K562 (cell line): ENCODE results near the gene MYO1B. TPM values are rescaled to one million over a fixed set of nuclear protein-coding genes. Genes with fewer than 3 reads are reported as not detected.

Experiments
- ATAC-seq: fragments of 200-7000 bp; cut with Tn5 transposase; 3 replicates; pipeline ENCODE4 v1.9.1; 2020; ENCODE audit warnings: moderate library complexity
- BruUV-seq: library from RNA; stranded (reverse); fragments of 400-500 nt; replicated peaks from 2 replicates; lab custom pipeline; 2021; lab: Mats Ljungman, UMichigan
- CTCF ChIA-PET: fragments of 300-600 bp; formaldehyde crosslinking; extraction: SDS; loops from one replicate; lab custom pipeline; 2021; ENCODE audit warnings: low intra/inter-chr PET ratio; lab: Yijun Ruan, JAX
- POLR2A ChIA-PET: fragments of 300-600, 350-650 bp; sonication (Branson Sonifier 250); formaldehyde crosslinking; extraction: SDS; loops from one replicate; lab custom pipeline; 2021; ENCODE audit warnings: antibody characterized with exemption, inconsistent platforms; lab: Yijun Ruan, JAX
- DNase-seq, 4 experiments: peaks; one replicate each; pipeline versions ENCODE4 v3.0.0 to v3.0.0-alpha.2; 2011 to 2018; ENCODE audit warnings: low spot score in 3 of 4, mixed read lengths in 3 of 4; ENCODE audit errors: extremely low read depth in 1 of 4
- FAIRE-seq: peaks from 2 replicates; lab custom pipeline; 2011; peaks lifted over from hg19 to GRCh38; lab: Jason Lieb, UNC
- H2AFZ ChIP-seq: 2 replicates; pipeline ENCODE4 v1.6.0; 2011; ENCODE audit warnings: low read depth, low read length, control low read depth, inconsistent platforms
- H3K27ac ChIP-seq: fragments of 200-600 bp; 3 replicates; pipeline ENCODE4 v1.8.0; 2011; ENCODE audit warnings: low read depth, mild to moderate bottlenecking, control low read depth, inconsistent platforms, low read length, moderate library complexity, mixed read lengths; ENCODE audit errors: extremely low read depth
- H3K27me3 ChIP-seq, 2 experiments: fragments of 300-600 bp in 1 of 2; 2 replicates in 1 of 2; 3 replicates in 1 of 2; pipeline versions ENCODE4 v1.6.0 to v1.8.0; 2011; ENCODE audit warnings: inconsistent platforms in 2 of 2, low read length in 2 of 2, mild to moderate bottlenecking in 1 of 2, mixed read lengths in 1 of 2, moderate library complexity in 1 of 2; ENCODE audit not compliant: control insufficient read depth in 2 of 2, insufficient read depth in 2 of 2
- H3K36me3 ChIP-seq: fragments of 300-600 bp; 3 replicates; pipeline ENCODE4 v1.8.0; 2011; ENCODE audit warnings: mild to moderate bottlenecking, low read length, inconsistent platforms; ENCODE audit not compliant: control insufficient read depth, insufficient read depth
- H3K4me1 ChIP-seq, 2 experiments: fragments of 200-600 bp in 1 of 2; replicated peaks in 1 of 2; 2 replicates in 1 of 2; 3 replicates in 1 of 2; pipeline versions ENCODE4 v1.5.1 to v1.8.0; 2011; ENCODE audit warnings: inconsistent platforms in 2 of 2, low read length in 2 of 2, mild to moderate bottlenecking in 1 of 2, mixed read lengths in 1 of 2, moderate library complexity in 1 of 2; ENCODE audit not compliant: control insufficient read depth in 2 of 2, insufficient read depth in 2 of 2
- H3K4me2 ChIP-seq: 2 replicates; pipeline ENCODE4 v1.6.1; 2011; ENCODE audit warnings: low read length, control low read depth, inconsistent platforms, mixed read lengths; ENCODE audit not compliant: insufficient read depth
- H3K4me3 ChIP-seq: fragments of 200-600 bp; sonication (generic), shearing (Covaris generic); 2 replicates; pipeline ENCODE4 v1.5.1; 2016; ENCODE audit warnings: control low read depth, inconsistent platforms
- H3K79me2 ChIP-seq: fragments of 200-600 bp; 3 replicates; pipeline ENCODE4 v1.8.0; 2011; ENCODE audit warnings: low read length, inconsistent platforms; ENCODE audit not compliant: control insufficient read depth, insufficient read depth
- H3K9ac ChIP-seq, 2 experiments: 2 replicates each; pipeline versions ENCODE4 v1.6.0 to v1.6.1; 2011; ENCODE audit warnings: low read depth in 2 of 2, low read length in 2 of 2, control low read depth in 1 of 2, inconsistent platforms in 1 of 2, mild to moderate bottlenecking in 1 of 2, mixed read lengths in 1 of 2; ENCODE audit not compliant: insufficient read depth in 1 of 2
- H3K9me1 ChIP-seq: one replicate; pipeline ENCODE4 v1.6.0; 2011; ENCODE audit warnings: inconsistent platforms, mild to moderate bottlenecking, low read length, moderate library complexity; ENCODE audit not compliant: control insufficient read depth, insufficient read depth
- H3K9me3 ChIP-seq: replicated peaks from 2 replicates; pipeline ENCODE4 v1.5.1; 2011; ENCODE audit warnings: low read depth, low read length, inconsistent platforms; ENCODE audit not compliant: control insufficient read depth, insufficient read depth
- H4K20me1 ChIP-seq: replicated peaks from 2 replicates; pipeline ENCODE4 v1.6.1; 2011; ENCODE audit warnings: low read length, inconsistent platforms, mixed read lengths; ENCODE audit not compliant: control insufficient read depth, insufficient read depth
- FOXK1 ChIP-seq: sonication (generic); formaldehyde crosslinking; IDR thresholded peaks from 2 replicates; pipeline ENCODE4 v1.8.0; 2022; ENCODE audit warnings: missing genetic modification reagents, mild to moderate bottlenecking, borderline replicate concordance
- OTX1 ChIP-seq: fragments of 450-650 bp; formaldehyde crosslinking; IDR thresholded peaks from 2 replicates; pipeline ENCODE4 v1.4.0; 2022; ENCODE audit warnings: mild to moderate bottlenecking
- POLR2AphosphoS5 ChIP-seq: IDR thresholded peaks from 2 replicates; pipeline ENCODE4 v1.6.1; 2011; ENCODE audit warnings: mild to moderate bottlenecking, low read depth, low read length, moderate library complexity; ENCODE audit not compliant: control insufficient read depth, insufficient read depth
- RFX1 ChIP-seq: fragments of 450-650 bp; IDR thresholded peaks from 2 replicates; pipeline ENCODE4 v1.6.1; 2016; ENCODE audit warnings: mild to moderate bottlenecking, moderate library complexity
- STAG1 ChIP-seq: sonication (generic); formaldehyde crosslinking; IDR thresholded peaks from 2 replicates; pipeline ENCODE4 v1.5.0; 2020; ENCODE audit warnings: missing genetic modification reagents, borderline replicate concordance
- TFAM ChIP-seq: fragments of 250-450 bp; sonication (Bioruptor Pico); conservative IDR thresholded peaks from 2 replicates; pipeline ENCODE4 v1.5.0; 2021; ENCODE audit warnings: mild to moderate bottlenecking, moderate library complexity
- ZNF444 ChIP-seq: fragments of 250-450 bp; sonication (Bioruptor Pico); IDR thresholded peaks from 2 replicates; pipeline ENCODE4 v1.4.0; 2020; ENCODE audit warnings: mild to moderate bottlenecking, moderate library complexity
- ZNF695 ChIP-seq: fragments of 450-650 bp; formaldehyde crosslinking; IDR thresholded peaks from 2 replicates; pipeline ENCODE4 v1.4.0; 2020; ENCODE audit warnings: mild to moderate bottlenecking, moderate library complexity
- WGBS: fragments of 100-300 bp; shearing (Covaris generic); methylation state at CpG from one replicate; pipeline ENCODE4 v1.1.6; 2016; ENCODE audit warnings: low coverage, mixed read lengths; ENCODE audit not compliant: insufficient coverage; ENCODE audit errors: missing lambda C conversion rate; 5-methylcytosine and 5-hydroxymethylcytosine counted together
- in situ Hi-C: fragments of 300-500 bp; cut with MboI; formaldehyde crosslinking; loops from 4 replicates; pipeline ENCODE4 v1.15.0; 2018; ENCODE audit warnings: inconsistent platforms, mixed read lengths
- intact Hi-C: fragments of 100-400 bp; cut with micrococcal nuclease; formaldehyde crosslinking; loops from 2 replicates; pipeline ENCODE4 v1.14.2; 2022
- polyA plus RNA-seq, 8 experiments: library from polyadenylated mRNA; depleted of rRNA in 4 of 8; stranded (reverse) in 5 of 8; unstranded in 3 of 8; fragments of >200 nt; fragmentation: Nextera tagmentation in 2 of 8; fragmentation: Illumina TruSeq in 1 of 8; extraction: Ambion mirVana in 2 of 8; extraction: Trizol in 1 of 8; gene quantifications; 2 replicates each; pipeline versions ENCODE4 v1.2.1 to v1.2.3, GENCODE V29; 2011 to 2014; ENCODE audit warnings: inconsistent platforms in 1 of 8, missing spikeins in 1 of 8
- total RNA-seq, 7 experiments: library from RNA; depleted of rRNA in 6 of 7; stranded (reverse); fragments of >200 nt in 6 of 7; fragmentation: Illumina TruSeq in 2 of 7; extraction: Trizol in 2 of 7; gene quantifications; 2 replicates each; pipeline versions ENCODE4 v1.2.1 to v1.2.3, GENCODE V29; 2011 to 2021; ENCODE audit warnings: low replicate concordance in 1 of 7
- TF ChIP-seq, protein P1 (sequence below): fragments of 250-450 bp; sonication (Bioruptor Pico); IDR thresholded peaks from 2 replicates; pipeline ENCODE4 v1.4.0; 2020; ENCODE audit warnings: borderline replicate concordance

MYO1B gene
- total and polyA plus RNA-seq, 9 of the 15 experiments (the other 6 are each of a cell fraction or from before 2014, with no cell fraction given) = 0.04 to 0.33 (median 0.20) TPM; not detected in 5

- TF ChIP-seq RFX1 = no peak
- TF ChIP-seq ZNF444 = no peak
- TF ChIP-seq TFAM (CRISPR knock-in tag) = no peak
- TF ChIP-seq FOXK1 (CRISPR knock-in tag) = no peak
- no peak for TF ChIP-seq STAG1
- TF ChIP-seq POLR2AphosphoS5 = no peak
- TF ChIP-seq ZNF695 = no peak
- TF ChIP-seq OTX1 (CRISPR knock-in tag) = no peak
- TF ChIP-seq, protein P1, sequence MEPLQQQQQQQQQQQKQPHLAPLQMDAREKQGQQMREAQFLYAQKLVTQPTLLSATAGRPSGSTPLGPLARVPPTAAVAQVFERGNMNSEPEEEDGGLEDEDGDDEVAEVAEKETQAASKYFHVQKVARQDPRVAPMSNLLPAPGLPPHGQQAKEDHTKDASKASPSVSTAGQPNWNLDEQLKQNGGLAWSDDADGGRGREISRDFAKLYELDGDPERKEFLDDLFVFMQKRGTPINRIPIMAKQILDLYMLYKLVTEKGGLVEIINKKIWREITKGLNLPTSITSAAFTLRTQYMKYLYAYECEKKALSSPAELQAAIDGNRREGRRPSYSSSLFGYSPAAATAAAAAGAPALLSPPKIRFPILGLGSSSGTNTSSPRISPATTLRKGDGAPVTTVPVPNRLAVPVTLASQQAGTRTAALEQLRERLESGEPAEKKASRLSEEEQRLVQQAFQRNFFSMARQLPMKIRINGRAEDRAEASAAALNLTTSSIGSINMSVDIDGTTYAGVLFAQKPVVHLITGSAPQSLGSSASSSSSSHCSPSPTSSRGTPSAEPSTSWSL = no peak
- BruUV-seq = no TSS peak
- ATAC-seq = no peak
- no peaks in the 10 kb centered on the region for H3K9me3 ChIP-seq
- H4K20me1 ChIP-seq = no peaks in the 10 kb centered on the region
- no peak overlapping the region for H2AFZ ChIP-seq
- no peak overlapping the region for H3K27ac ChIP-seq
- H3K9ac ChIP-seq = no peak overlapping the region
- no peaks in the 10 kb centered on the region for H3K4me1 ChIP-seq
- FAIRE-seq = no peak
- H3K79me2 ChIP-seq = no peaks in the 10 kb centered on the region
- intact Hi-C loops = no loop called here
- DNase-seq = no peak
- H3K9me1 ChIP-seq = no peaks in the 10 kb centered on the region
- WGBS = 0% methylated on average over 3 of the region's 3 CpGs
- CTCF ChIA-PET = no interaction called here
- in situ Hi-C loops = no loop called here
- POLR2A ChIA-PET = no interaction called here
- no peak overlapping the region for H3K4me3 ChIP-seq
- no peaks in the 10 kb centered on the region for H3K27me3 ChIP-seq
- H3K36me3 ChIP-seq = no peaks in the 10 kb centered on the region
- no peak overlapping the region for H3K4me2 ChIP-seq
Observed at GRCh38 chr2:191329841-191330240, 84.6 kb downstream of the MYO1B start.
